ENCODE results near the gene NUP54.

DNA sequence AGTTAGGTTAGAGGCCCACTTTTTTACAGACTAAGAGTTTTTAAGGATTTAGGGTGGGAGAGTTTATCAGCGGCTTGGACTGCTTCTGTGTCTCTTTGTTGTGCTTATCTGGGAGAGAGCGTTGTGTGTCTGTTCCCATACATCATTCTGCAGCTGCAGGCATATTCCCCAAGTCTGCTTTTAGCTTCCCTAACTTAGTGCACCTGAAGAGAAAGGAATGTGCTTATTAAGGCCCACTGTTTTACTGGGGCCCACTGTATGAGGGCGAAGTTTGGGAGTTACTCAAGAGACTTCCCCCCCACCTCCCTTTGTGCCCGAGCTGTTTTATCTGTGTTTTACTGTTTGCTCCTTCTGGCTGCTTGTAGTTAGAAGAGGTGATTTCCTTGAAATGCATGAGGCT is 41.8 kb downstream of the NUP54 start:
- TF ChIP-seq, protein P1, sequence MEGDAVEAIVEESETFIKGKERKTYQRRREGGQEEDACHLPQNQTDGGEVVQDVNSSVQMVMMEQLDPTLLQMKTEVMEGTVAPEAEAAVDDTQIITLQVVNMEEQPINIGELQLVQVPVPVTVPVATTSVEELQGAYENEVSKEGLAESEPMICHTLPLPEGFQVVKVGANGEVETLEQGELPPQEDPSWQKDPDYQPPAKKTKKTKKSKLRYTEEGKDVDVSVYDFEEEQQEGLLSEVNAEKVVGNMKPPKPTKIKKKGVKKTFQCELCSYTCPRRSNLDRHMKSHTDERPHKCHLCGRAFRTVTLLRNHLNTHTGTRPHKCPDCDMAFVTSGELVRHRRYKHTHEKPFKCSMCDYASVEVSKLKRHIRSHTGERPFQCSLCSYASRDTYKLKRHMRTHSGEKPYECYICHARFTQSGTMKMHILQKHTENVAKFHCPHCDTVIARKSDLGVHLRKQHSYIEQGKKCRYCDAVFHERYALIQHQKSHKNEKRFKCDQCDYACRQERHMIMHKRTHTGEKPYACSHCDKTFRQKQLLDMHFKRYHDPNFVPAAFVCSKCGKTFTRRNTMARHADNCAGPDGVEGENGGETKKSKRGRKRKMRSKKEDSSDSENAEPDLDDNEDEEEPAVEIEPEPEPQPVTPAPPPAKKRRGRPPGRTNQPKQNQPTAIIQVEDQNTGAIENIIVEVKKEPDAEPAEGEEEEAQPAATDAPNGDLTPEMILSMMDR (IDR thresholded peaks at IDR 0.05): no peak
- TF ChIP-seq POLR2A (IDR thresholded peaks at IDR 0.05): no peak
